HG03354 (cell line): ENCODE data around the gene KIFC3.
"Not testable (repeated sequence)": the region's sequence is repeated elsewhere in the genome, so short reads cannot be mapped to it uniquely, and the experiment has no call there.

ENCODE experiments used
- ATAC-seq: cut with Tn5 transposase; IDR thresholded peaks from one replicate; pipeline ENCODE4 v1.9.1; 2021; ENCODE audit warnings: mild to moderate bottlenecking; ENCODE audit not compliant: unreplicated experiment, poor library complexity, severe bottlenecking

Gene KIFC3

DNA sequence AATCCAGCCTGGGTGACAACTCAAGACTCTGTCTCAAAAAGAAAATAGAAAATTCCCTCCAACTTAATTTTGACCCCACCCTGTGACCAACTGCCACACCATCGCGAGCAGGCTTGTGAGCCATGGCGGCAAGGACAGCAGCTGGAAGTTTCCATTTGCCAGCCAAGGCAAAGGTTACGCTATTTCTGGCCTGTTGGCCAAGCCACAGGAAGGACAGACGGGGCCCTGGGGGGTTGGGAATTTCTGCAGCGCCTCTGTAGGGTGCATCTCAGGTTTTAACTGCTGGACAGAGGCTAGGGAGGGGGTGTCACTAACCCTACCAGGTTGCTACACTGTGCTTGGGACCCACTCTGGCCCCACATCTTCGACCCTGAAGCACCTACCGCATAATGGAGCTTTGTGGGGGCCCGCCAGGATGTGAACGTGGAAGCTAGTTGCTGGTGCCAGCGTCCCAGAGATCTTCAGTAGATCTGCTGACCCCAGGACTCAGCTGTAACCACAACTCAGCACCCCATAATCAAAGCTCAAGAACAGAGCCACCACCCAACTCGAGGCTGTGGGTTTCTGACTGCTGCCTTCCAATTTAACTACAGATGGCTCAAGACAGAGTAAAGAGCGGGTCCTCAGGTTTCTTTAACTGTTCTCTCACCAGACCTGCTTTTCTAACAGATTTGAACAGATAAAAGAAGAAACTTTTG, 10.9 kb downstream of the KIFC3 start:
- ATAC-seq, result no peak

GRCh38 chr16:57788951-57789350, 13.3 kb downstream of the KIFC3 start:
- ATAC-seq, result no peak

DNA sequence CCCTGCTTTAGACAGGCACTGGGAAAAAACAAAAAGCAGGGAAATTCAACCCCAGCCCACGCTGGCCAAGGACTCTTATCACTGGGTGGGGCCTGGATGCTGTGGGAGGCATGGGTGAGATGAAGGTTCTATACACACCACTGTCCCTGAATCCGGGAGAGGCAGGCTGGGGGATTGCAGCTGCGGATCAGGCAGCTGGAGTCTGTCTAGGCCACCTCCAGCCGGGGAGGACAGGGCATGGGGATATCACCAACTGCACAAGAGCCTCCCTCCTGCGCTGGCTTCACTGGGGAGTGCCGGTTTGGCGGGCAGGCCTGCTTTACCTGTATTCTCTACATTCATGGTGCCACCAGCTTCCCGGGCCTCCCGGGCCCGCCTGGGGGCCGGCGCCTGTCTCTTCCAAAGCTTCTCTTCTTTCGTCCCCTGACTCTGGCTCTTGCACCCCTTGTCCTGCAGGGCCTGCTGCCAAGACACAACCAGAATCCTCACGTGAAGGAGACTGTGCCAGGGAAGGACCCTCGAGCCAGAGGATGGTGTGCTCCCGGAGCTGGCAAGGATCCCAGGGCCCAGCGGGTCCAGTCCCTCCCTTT, 13.9 kb downstream of the KIFC3 start:
- no peak for ATAC-seq

DNA sequence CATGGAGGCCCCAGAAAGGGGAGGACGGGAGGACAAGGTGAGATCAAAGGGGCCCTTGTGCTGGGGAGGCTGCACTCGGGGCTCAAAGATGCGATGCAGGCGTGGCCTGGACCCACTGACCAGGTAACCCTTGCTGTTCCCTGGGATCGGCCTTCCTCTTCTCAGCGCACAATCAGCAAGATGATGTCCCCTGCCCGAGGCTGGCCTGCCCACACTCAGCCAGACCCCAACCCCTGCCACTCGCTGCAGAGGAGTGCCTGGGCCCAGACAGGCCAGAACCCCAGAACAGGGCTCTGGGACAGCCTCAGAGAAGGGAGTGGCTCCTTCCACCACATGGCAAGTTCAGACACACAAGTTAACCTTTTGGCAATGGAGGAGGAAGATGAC, 14.8 kb downstream of the KIFC3 start:
- no peak for ATAC-seq

- no peak for ATAC-seq
Measured at GRCh38 chr16:57786632-57787518, 15.4 kb downstream of the KIFC3 start.

DNA sequence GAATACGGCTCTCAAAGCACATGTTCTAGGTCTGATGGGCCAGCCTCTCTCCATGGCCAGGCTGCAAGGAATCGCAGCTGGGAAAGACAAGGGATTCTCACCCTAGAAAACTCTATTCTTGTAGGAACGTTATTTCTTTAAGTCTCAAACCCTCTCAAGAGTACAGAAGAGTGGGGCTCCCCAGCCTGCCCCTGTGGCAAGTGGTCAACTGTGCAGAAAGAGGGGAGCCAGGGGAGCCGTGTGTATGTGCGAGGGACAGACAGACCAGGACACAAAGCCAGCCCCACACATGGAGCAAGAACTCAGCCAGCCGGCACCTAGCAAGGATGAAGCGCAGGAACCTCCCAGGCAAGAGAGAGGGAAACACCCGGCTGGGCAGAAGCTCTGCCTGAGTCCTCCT, 16.4 kb downstream of the KIFC3 start:
- no peak for ATAC-seq

DNA sequence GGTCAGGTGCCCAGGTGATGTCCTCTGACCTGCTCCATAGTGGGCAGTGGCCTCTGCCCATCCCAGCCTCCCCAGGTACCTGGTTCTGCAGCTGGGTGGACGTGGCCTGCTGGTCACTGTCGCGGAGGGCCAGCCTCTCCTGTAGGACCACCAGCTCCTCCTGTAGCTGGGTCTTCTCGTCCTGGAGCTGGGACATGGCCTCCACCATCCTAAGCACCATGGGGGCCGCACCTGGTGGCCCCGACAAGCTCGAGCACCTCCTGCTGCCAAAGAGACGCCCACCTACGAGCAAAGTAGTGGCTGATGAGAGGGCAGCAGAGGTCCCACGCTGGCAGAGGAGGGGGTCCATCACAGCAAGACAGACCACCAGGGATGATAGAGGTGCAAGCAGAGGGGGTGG, 16.9 kb downstream of the KIFC3 start:
- no peak for ATAC-seq

DNA sequence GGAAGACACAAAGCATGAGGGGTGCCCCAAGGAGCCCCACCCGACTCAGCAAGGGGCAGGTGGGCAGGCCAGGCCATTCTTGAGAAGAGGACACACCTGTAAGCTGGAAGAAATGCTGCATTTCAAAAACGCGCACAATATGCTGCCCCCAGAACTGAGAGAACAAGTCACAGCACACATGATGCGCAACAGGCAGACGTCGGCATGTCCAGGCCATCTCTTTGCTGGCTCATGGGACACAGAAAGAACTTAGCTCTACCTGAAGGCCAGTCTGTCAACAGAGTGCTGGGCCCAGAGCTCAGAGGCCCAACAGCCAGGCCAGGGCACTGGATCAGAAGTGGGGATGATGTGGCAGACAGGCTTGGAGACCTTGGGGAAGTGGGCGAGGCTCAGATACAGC, 18.0 kb downstream of the KIFC3 start:
- ATAC-seq, result no peak

- ATAC-seq, result no peak
Measured at GRCh38 chr16:57783883-57784282, 18.4 kb downstream of the KIFC3 start.

DNA sequence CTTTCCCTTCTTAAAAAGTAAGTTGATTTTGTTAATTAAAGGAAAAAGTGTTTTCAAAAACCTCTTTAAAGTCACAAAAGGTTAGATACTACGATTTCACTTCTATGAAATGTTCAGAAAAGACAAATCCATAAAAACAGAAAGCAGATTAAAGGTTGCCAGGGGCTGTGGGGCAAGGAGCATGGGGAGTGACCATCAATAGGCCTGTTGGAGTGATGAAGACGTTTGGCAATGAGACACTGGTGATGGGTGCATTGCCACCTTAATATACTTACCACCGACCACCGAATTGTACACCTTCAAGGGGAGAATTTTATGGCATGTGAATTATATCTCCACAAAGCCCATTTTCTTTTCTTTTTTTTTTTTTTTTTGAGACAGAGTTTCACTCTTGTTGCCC, 19.2 kb downstream of the KIFC3 start:
- no peak for ATAC-seq

DNA sequence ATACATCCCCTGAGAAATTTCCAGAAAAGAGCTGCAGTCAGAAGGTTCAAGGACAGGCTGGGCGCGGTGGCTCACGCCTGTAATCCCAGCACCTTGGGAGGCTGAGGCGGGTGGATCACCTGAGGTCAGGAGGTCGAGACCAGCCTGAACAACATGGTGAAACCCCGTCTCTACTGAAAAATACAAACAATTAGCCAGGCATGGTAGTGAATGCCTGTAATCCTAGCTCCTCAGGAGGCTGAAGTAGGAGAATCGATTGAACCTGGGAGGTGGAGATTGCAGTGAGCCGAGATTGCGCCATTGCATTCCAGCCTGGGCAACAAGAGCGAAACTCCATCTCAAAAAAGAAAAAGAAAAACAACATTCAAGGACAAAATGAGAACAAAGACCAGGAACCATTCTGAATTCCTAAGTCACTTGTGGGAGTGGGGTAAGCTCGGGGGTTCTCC, 19.7 kb downstream of the KIFC3 start:
- ATAC-seq, result not testable (repeated sequence)

- ATAC-seq, result no peak
Measured at GRCh38 chr16:57781741-57782606, 20.3 kb downstream of the KIFC3 start.

- ATAC-seq, result no peak
Measured at GRCh38 chr16:57781349-57781740, 20.9 kb downstream of the KIFC3 start.

DNA sequence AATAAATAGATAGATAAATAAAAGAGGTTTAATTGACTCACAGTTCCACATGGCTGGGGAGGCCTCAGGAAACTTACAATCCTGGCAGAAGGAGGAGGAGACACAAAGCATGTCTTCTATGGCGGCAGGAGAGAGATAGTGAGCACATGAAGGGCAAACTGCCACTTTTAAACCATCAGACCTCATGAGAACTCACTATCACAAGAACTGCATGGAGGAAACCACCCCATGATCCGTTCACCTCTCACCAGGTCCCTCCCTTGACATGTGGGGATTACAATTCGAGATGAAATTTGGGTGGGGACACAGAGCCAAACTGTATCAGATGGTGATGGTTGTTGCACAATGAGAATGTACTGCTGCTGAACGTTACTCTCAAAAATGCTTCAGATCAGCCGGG, 22.5 kb downstream of the KIFC3 start:
- not testable (repeated sequence) for ATAC-seq

DNA sequence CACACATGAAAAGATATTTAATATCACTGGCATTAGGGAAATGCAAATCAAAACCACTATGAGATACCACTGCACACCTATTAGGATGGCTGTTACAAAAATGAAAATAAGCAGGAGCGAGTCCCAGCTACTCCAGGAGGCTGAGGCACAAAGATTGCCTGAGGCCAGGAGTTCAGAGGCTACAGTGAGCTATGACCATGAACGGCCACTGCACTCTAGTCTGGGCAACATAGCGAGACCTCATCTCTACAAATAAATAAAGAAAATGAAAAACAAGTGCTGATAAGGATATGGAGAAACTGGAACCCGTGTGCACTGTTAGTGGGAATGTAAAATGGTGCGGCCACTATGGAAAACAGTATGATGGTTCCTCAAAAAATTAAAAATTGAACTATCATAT, 23.6 kb downstream of the KIFC3 start:
- ATAC-seq, result no peak

DNA sequence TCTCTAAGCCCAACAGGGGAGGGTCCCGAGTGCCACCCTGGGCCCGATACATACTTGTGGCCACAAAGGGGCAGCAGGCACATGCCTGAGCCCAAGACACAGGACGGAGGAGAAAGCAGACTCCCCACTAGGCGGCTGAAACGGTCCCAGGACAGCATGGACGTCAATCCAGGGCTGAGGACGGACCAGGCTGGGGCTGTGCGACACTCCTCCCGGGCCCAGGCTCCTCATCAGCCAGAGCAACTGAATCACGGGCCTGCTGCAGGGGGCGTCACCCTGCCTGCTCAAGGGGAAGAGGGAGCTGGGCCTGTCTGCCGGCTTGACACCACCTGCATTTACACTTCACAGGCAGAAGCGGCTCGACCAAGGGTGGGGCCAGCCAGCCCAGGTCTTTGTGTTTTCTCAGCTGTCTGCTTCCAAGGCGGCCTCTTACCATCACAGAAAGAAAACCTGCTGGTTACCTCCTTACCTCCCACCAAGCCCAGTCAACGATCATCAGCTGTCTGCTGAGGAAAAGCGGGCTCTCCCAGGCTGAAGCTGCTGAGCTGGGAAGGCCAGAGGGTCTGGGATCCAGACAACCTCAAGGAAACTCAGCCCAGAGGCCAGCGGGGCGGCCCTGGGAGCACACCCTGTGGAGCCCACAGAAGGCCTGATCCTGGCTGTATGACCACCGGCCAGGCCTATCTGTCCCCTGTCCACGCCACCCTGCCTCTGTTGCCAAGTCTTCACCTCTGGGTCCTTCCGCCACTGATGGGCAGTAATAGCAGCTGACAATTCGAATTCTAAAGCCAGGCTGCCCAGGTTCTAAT, 26.4 kb downstream of the KIFC3 start:
- no peak for ATAC-seq

- ATAC-seq, result no peak
Measured at GRCh38 chr16:57774705-57775285, 27.5 kb downstream of the KIFC3 start.

GRCh38 chr16:57773655-57774295, 28.5 kb downstream of the KIFC3 start:
- no peak for ATAC-seq
